ENCODE results near the gene SHFL. TPM values are rescaled to one million over a fixed set of nuclear protein-coding genes. Genes with fewer than 3 reads are reported as not detected.

Gene SHFL
- total and polyA plus RNA-seq, 2 of the 8 experiments (the other 6 are each of a cell fraction or from before 2014, with no cell fraction given), result 25.3 to 37.1 TPM

DNA sequence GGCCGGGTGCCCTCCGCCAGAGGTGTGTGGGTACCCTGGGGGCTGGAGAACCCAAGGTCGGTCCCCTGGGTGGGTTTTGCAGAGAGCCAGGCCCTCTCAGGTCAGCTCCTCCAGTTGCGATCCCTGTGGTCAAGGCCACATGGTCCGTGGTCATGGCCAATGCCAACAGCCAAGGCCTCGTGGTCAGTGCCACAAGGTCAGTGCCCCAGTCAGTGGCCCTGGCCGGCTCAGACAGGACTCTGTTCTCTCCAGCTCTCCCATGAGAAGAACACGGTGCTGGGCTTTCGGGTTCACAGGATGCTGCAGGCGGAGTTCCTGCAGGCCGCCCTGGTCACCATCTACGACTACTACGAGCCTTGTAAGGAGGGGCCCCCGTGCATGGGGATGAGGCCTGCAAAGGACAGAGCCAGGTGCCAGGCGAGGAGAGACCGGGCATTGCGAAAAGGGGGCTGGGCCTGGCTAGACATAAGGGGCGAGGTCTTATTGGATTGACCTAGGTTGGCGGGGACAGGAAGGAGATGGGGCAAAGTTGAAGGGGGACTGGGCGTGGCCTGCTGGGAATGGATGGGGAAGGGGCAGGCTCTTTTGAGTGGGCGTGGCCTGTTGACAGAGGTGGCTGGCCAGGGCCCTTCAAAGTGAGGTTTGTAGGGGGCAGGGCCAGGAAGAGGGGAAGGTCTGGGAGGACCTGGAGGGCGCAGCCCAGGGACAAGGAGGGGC lies 15.2 kb upstream of the SHFL start:
- H3K4me3 ChIP-seq (ENCODE audit: extremely low read depth in 1 of 4, insufficient read depth in 2 of 4, low read depth in 3 of 4, low read length in 4 of 4), result no peak overlapping the region
- H4K91ac ChIP-seq (replicated peaks; ENCODE audit: insufficient read length, low read length), result peak overlapping the region; percentile 66
- H3K18ac ChIP-seq (ENCODE audit: extremely low read depth, low read length), result no peak overlapping the region; the same call in 1 of the 2 replicates
- H3K9ac ChIP-seq (replicated peaks in 1 of 4; ENCODE audit: extremely low read depth in 1 of 4, low read depth in 3 of 4, low read length in 3 of 4), result no peak overlapping the region
- no peak overlapping the region for H2BK120ac ChIP-seq (replicated peaks; ENCODE audit: low read depth, low read length)
- no peak overlapping the region for H2BK15ac ChIP-seq (ENCODE audit: low read length)
- H3K4me1 ChIP-seq (replicated peaks in 1 of 4; ENCODE audit: control insufficient read depth in 3 of 4, insufficient read depth in 4 of 4, low read length in 3 of 4), result peaks cover 0 to 10% (median 5%) of the 10 kb centered on the region in 4 experiments; a peak in 6 of 7 replicates
- no peaks in the 10 kb centered on the region for H4K20me1 ChIP-seq (replicated peaks in 1 of 2; ENCODE audit: control insufficient read depth in 1 of 2, insufficient read depth in 2 of 2, low read length in 2 of 2)
- no peaks in the 10 kb centered on the region for H3K23me2 ChIP-seq (ENCODE audit: low read depth, low read length)
- peak in 1 of 2 experiments; percentile 74 for DNase-seq (ENCODE audit: low read depth in 1 of 2, low spot score in 2 of 2)
- CTCF ChIA-PET (ENCODE audit: partially characterized antibody), result interaction anchor here (1.2 kb wide), 1 partner anchor 27 kb away, joined by 3 read pairs; no protein-coding TSS in a partner anchor
- H3K56ac ChIP-seq (replicated peaks; ENCODE audit: insufficient read length, low read depth, low read length), result no peak overlapping the region
- 81% methylated on average over 21 of the region's 22 CpGs; no CpG with 5 or more reads in 1 of the 2 experiments for WGBS, 2 experiments (ENCODE audit: extremely low coverage in 1 of 2, insufficient coverage in 1 of 2, insufficient read length in 1 of 2, insufficient replicate concordance in 2 of 2, low coverage in 1 of 2, low lambda C conversion rate in 2 of 2, missing lambda C conversion rate in 1 of 2)
- H2AK5ac ChIP-seq (ENCODE audit: low read depth, low read length), result no peak overlapping the region
- H3K27me3 ChIP-seq (replicated peaks in 1 of 4; ENCODE audit: control insufficient read depth in 3 of 4, extremely low read depth in 1 of 4, insufficient read depth in 3 of 4, low read length in 3 of 4), result no peaks in the 10 kb centered on the region
- POLR2A ChIA-PET (ENCODE audit: partially characterized antibody), result interaction anchor here (0.7 to 1.3 kb wide), 3 partner anchors 39 to 45 kb away, joined by 3 read pairs; no protein-coding TSS in a partner anchor
- no peak overlapping the region for H2BK20ac ChIP-seq (ENCODE audit: low read length)
- no peak overlapping the region; the same call in 1 of the 2 replicates for H2BK5ac ChIP-seq (ENCODE audit: low read depth, low read length)
- no peaks in the 10 kb centered on the region; the same call in 1 of the 2 replicates for H3K79me1 ChIP-seq (ENCODE audit: low read depth, low read length)
- no peak overlapping the region for H4K5ac ChIP-seq (ENCODE audit: insufficient read length, low read depth, low read length)
- no peak overlapping the region for H4K8ac ChIP-seq (ENCODE audit: extremely low read depth, insufficient read depth, low read length)
- TF ChIP-seq SAP30 (IDR thresholded peaks at IDR 0.05; ENCODE audit: insufficient read depth, insufficient replicate concordance, low read length) (no peak), CEBPB (IDR thresholded peaks at IDR 0.05; ENCODE audit: low read depth, low read length) (0 out of 2 replicates have a peak, but pooled peaks have one; percentile 12)
- no peaks in the 10 kb centered on the region for H3K36me3 ChIP-seq (ENCODE audit: control insufficient read depth in 2 of 4, insufficient read depth in 4 of 4, low read length in 3 of 4)
- no peak overlapping the region for H2AFZ ChIP-seq (ENCODE audit: low read length)
- no peak overlapping the region for H3K27ac ChIP-seq (ENCODE audit: low read depth, low read length)
- H3K4ac ChIP-seq (replicated peaks; ENCODE audit: insufficient read length, low read depth, low read length), result no peak overlapping the region
- no peak for FAIRE-seq
- H3K9me3 ChIP-seq (ENCODE audit: insufficient read depth in 2 of 2, low read depth in 1 of 2, low read length in 1 of 2), result peaks cover 10 to 12% of the 10 kb centered on the region in 2 experiments
- no peak overlapping the region for H3K4me2 ChIP-seq (ENCODE audit: insufficient read depth in 1 of 2, low read depth in 2 of 2, low read length in 2 of 2)
- no peak overlapping the region for H3K23ac ChIP-seq (ENCODE audit: insufficient read length)
- no peak overlapping the region for H2BK12ac ChIP-seq (ENCODE audit: low read depth, low read length)
- no peaks in the 10 kb centered on the region for H3K79me2 ChIP-seq (ENCODE audit: control insufficient read depth in 1 of 2, insufficient read depth in 2 of 2, low read length in 2 of 2)
- no peak overlapping the region for H3K14ac ChIP-seq (ENCODE audit: insufficient read length)
